ENCODE measurements around the gene ADGRG6.

DNA sequence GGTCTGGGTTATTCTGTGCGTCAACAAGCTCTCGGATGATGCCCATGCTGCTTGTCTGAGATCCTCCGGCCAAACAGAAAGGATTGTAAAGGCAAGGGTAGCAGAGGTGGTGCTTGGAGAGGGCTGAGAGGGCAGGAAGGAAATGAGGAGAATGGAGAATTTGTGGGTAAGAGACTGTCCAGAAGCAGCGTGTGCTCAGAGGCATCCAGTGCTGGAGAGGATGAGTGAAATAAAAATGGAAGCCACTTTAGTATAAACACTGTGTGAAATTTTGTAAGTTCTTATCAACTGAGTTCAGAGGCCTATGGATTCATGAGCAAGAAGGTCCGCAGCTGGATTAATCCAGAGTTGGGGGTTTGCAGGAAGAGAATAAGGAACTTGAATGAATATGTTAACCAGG is 59.5 kb downstream of the ADGRG6 start:
- TF ChIP-seq POLR2A (IDR thresholded peaks at IDR 0.05) (no peak), POLR2AphosphoS5 (IDR thresholded peaks at IDR 0.05) (no peak)
- TF ChIP-seq, protein P1, sequence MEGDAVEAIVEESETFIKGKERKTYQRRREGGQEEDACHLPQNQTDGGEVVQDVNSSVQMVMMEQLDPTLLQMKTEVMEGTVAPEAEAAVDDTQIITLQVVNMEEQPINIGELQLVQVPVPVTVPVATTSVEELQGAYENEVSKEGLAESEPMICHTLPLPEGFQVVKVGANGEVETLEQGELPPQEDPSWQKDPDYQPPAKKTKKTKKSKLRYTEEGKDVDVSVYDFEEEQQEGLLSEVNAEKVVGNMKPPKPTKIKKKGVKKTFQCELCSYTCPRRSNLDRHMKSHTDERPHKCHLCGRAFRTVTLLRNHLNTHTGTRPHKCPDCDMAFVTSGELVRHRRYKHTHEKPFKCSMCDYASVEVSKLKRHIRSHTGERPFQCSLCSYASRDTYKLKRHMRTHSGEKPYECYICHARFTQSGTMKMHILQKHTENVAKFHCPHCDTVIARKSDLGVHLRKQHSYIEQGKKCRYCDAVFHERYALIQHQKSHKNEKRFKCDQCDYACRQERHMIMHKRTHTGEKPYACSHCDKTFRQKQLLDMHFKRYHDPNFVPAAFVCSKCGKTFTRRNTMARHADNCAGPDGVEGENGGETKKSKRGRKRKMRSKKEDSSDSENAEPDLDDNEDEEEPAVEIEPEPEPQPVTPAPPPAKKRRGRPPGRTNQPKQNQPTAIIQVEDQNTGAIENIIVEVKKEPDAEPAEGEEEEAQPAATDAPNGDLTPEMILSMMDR (IDR thresholded peaks at IDR 0.05) = no peak
